ENCODE results near the gene PDCD6IP.

DNA sequence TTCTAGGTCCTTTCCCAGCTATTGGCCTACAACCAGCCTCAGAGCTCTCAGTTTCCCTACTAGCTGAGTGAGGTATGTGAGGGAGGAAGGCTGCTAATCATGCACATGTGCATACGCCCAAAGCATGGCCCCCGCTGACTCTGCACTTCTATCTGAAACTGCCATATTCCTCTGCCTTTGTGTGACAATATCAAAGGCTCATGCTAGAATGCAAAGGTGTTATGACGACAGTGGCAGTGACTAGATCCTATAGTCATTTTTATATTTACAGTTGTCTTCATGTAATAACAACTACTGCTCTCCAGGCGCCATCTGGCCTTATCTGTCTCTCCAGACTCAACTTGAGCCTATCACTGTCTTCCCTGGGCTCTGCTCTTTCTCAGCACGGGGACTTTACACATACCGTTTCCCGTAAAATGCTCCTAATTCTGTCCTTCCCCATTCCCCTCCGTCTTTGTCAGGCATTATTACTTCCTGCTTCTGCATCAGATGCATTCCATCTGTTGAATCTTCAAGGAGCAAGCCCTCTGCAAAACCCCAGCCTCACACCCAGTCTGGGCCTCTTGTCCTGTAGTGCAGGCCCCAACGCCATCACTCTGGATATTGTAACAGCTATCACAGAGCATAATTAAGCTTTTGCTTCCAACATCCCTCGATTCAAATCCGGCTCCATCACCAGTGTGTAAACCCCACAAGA, 102.5 kb downstream of the PDCD6IP start:
- TF ChIP-seq, protein P1, sequence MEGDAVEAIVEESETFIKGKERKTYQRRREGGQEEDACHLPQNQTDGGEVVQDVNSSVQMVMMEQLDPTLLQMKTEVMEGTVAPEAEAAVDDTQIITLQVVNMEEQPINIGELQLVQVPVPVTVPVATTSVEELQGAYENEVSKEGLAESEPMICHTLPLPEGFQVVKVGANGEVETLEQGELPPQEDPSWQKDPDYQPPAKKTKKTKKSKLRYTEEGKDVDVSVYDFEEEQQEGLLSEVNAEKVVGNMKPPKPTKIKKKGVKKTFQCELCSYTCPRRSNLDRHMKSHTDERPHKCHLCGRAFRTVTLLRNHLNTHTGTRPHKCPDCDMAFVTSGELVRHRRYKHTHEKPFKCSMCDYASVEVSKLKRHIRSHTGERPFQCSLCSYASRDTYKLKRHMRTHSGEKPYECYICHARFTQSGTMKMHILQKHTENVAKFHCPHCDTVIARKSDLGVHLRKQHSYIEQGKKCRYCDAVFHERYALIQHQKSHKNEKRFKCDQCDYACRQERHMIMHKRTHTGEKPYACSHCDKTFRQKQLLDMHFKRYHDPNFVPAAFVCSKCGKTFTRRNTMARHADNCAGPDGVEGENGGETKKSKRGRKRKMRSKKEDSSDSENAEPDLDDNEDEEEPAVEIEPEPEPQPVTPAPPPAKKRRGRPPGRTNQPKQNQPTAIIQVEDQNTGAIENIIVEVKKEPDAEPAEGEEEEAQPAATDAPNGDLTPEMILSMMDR (conservative IDR thresholded peaks at IDR 0.05; ENCODE audit: low read length): no peak
- no peak for TF ChIP-seq EZH2phosphoT487 (IDR thresholded peaks at IDR 0.05; ENCODE audit: borderline replicate concordance)

Measured in Loucy (cell line).